Stimulated activated CD8-positive, alpha-beta memory T cell treated with anti-CD3 and anti-CD28 coated beads, Interleukin-12 subunit alpha, Interleukin-12 subunit beta, amount 100 ng/mL, for 24 hours (primary cell): ENCODE measurements around the gene NDNF.

Experiments used
- DNase-seq: peaks from one replicate; pipeline ENCODE4 v3.0.0-alpha.2; 2020; ENCODE audit errors: extremely low read depth

The NDNF gene

GRCh38 chr4:121015421-121015820, 56.9 kb downstream of the NDNF start:
- DNase-seq, result no peak

GRCh38 chr4:121014544-121014943, 57.8 kb downstream of the NDNF start:
- no peak for DNase-seq

GRCh38 chr4:121011780-121012340, 60.5 kb downstream of the NDNF start:
- no peak for DNase-seq

- no peak for DNase-seq
These were observed 61.2 kb downstream of the NDNF start for GRCh38 chr4:121011138-121011537.

GRCh38 chr4:121009578-121010478, 62.5 kb downstream of the NDNF start:
- no peak for DNase-seq

- no peak for DNase-seq
These were observed 64.7 kb downstream of the NDNF start for GRCh38 chr4:121007660-121008059.

GRCh38 chr4:121003863-121004262, 68.5 kb downstream of the NDNF start:
- no peak for DNase-seq

GRCh38 chr4:120995266-120996010, 76.9 kb downstream of the NDNF start:
- DNase-seq, result no peak

- DNase-seq, result no peak
These were observed 77.8 kb downstream of the NDNF start for GRCh38 chr4:120994521-120994920.

- no peak for DNase-seq
These were observed 80.5 kb downstream of the NDNF start for GRCh38 chr4:120991885-120992284.

GRCh38 chr4:120990246-120990645, 82.1 kb downstream of the NDNF start:
- DNase-seq, result no peak
